Measurements from ENCODE around the gene NOVA1.

The NOVA1 gene

DNA sequence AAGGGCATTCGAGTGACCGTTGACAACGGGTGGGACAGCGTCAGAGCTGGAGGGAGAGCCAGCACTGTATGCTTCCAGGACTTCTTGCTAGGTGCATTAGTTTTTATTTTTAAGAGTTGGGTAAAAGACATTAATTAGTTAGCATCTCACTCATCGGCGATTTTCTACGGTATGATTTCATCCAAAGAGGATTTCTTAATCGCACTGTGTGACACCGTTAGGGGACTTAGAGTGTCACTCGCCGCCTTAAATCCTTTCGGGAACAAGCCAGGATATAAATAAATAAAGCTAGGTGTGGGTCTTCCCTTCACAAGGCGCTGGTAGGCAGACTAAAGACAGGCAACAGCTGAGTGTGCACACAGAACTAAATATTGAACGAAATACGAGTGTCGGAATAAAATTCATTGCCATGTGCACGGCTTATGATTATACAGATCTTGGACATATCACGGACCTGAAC lies 869 bp upstream of the NOVA1 start:
- H3K27ac ChIP-seq = no peak overlapping the region
- no peak for TF ChIP-seq CTCF (conservative IDR thresholded peaks at IDR 0.05)

GRCh38 chr14:26598081-26598671 lies 343 bp upstream of the NOVA1 start:
- no peak for TF ChIP-seq CTCF (conservative IDR thresholded peaks at IDR 0.05)
- peak overlapping the region; percentile 55; the same call in 1 of the 2 replicates for H3K27ac ChIP-seq

DNA sequence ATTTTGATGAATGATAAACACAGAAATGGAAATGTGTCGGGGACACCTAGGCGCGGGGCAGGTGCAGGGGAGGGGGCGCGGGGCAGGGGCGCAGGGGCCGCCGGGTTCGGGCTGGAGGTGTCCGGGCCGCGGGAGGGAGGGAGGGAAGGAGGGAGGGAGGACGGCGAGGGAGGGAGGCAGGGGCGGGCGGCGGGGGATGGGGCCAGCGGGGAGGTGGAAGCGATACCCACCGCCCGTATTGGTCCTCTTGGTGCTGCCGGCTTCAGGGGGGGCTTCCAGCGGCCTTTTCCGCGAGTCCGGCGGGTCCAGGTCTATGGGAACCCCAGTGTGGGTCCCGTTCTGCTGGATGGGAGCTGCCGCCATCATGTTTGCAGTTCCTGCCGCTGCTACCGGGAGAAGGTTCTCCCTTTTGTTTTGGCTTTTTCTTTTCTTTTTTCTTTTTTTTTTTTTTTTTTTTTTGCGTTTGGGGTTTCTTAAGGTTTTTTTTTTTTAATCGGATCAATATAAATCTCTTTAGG lies 703 bp downstream of the NOVA1 start:
- H3K27ac ChIP-seq = peak overlapping the region; percentile 55; the same call in 1 of the 2 replicates
- TF ChIP-seq CTCF (conservative IDR thresholded peaks at IDR 0.05) = no peak

DNA sequence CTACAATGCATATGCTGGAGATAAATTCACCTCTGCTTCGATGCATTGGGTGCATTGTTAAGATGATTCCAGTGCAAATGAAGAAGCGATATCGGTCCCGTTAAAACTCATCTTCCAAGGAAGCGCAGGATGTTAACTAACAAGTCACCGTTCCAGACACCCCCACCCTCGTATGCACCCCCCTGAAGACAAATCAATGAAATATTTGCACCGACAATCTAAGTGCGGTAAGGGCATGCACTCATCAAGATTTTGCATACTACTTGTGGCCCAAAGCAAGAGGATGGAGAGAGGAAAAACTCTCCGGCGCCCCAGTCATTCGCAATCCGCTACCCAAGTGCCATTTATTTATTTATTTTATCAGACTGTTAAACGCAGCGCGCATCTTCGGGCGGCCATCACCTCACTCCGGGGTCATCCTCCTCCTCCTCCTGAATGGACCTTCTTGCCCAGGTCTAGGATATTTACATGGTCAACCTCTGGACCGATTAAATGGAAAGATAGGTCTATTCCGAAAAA lies 1.2 kb downstream of the NOVA1 start:
- H3K27ac ChIP-seq = no peak overlapping the region
- no peak for TF ChIP-seq CTCF (conservative IDR thresholded peaks at IDR 0.05)

DNA sequence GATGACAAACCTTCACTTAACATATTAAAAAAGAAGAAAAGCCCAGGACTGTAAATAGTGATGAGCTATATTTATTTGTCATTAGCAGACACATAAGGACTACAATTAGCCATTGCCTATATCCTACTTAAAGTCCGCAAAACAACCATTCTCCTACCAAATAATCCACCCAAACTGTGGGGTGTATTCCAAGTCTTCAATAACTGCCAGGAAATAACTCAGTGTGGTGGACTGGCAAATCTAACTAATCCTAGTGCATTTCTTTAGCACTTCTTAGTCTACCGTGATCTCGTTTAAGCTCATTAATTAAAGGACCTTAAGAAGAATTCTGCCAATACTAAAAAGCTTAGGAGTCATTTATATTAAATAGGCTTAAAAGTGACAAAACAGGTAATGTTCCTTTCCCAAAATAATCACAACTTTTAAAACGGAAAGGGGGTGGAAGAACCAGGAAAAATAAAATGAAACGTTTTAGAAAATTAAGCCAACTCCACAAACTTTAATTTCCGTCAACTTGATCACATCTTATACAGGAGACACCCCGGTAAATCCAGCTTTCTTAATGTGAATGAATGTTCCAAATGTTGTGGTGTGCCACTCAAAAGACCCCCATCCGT lies 1.8 kb downstream of the NOVA1 start:
- no peak overlapping the region for H3K27ac ChIP-seq
- TF ChIP-seq CTCF (conservative IDR thresholded peaks at IDR 0.05) = no peak

DNA sequence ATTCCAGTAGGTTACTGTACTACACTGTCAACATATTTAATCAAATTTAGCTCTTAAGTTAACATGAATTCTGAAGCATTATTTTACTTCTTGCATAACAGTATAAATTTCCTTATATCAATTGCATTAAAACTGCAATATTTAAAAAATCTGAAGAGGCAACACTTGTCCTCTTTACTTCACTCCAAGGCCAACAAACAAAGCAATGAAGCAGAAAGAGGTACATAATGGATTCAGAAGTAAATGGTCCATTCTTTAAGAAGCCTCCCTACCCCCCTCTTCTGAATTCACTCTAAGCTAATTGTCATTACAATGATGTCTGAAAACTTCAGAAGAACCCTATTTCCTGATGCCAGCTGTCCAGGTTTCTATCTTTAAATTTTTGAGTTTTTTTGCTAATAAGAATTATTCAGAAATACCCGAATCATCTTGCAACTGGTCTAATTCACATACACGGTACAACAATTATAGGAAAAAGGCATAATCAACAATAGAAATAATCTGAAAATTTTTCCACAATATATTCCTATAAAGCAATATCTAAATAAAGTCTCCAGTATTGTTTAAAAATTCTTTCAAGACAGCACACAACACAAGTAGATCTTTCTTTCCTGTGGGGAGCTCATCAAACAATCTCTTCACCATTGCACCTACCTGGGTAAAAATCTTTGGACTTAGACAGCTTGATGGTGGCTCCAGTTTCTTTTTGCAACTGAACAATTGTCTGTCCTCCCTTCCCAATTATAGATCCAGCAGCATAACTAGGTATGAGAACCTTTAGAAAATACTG lies 2.9 kb downstream of the NOVA1 start:
- no peak for TF ChIP-seq CTCF (conservative IDR thresholded peaks at IDR 0.05)

GRCh38 chr14:26594148-26594547 lies 3.7 kb downstream of the NOVA1 start:
- no peak for TF ChIP-seq CTCF (conservative IDR thresholded peaks at IDR 0.05)
- H3K27ac ChIP-seq = no peak overlapping the region

More for the DNA sequence above, 2.9 kb downstream of the NOVA1 start:
- no peak overlapping the region for H3K27ac ChIP-seq

Data from VCaP (cell line).